Tibial nerve (tissue), 4 donors: Measurements from ENCODE around the gene EPSTI1. TPM values are rescaled to one million over a fixed set of nuclear protein-coding genes. Genes with fewer than 3 reads are reported as not detected.

Experiments used
- DNase-seq, 2 donors: peaks; one replicate each; pipeline ENCODE4 v3.0.0-alpha.2; 2019; ENCODE audit warnings: low spot score in 2 of 2
- H3K27ac ChIP-seq, 4 donors: fragments of 200-600 bp; sonication (generic) in 3 of 4; one replicate each; pipeline ENCODE4 v1.5.1; 2017 to 2019; ENCODE audit warnings: mild to moderate bottlenecking in 1 of 4
- H3K27me3 ChIP-seq, 2 donors: fragments of 200-600 bp; sonication (generic) in 1 of 2; one replicate each; pipeline versions ENCODE4 v1.5.1 to v1.6.0; 2017 to 2019
- H3K36me3 ChIP-seq, 3 donors: fragments of 200-600 bp; sonication (generic); one replicate each; pipeline ENCODE4 v1.5.1; 2018 to 2019
- H3K4me1 ChIP-seq, 4 donors: fragments of 200-600 bp; sonication (generic) in 3 of 4; one replicate each; pipeline ENCODE4 v1.5.1; 2017 to 2019
- H3K4me3 ChIP-seq, 4 donors: fragments of 200-600 bp; sonication (generic) in 3 of 4; one replicate each; pipeline ENCODE4 v1.5.1; 2017 to 2019; ENCODE audit warnings: mild to moderate bottlenecking in 1 of 4, moderate library complexity in 1 of 4
- H3K9me3 ChIP-seq, 4 donors: fragments of 200-600 bp; sonication (generic) in 3 of 4; one replicate each; pipeline ENCODE4 v1.5.1; 2017 to 2019
- CTCF ChIP-seq, 5 experiments: fragments of 200-600 bp in 3 of 5; fragments of 450-650 bp in 2 of 5; sonication (generic) in 3 of 5; IDR thresholded peaks; one replicate each; pipeline ENCODE4 v1.5.1; 2016 to 2019; ENCODE audit warnings: antibody characterized with exemption in 5 of 5, mild to moderate bottlenecking in 3 of 5, moderate library complexity in 2 of 5
- EP300 ChIP-seq, 2 donors: sonication (generic); formaldehyde crosslinking; IDR thresholded peaks; one replicate each; pipeline ENCODE4 v1.6.1; 2017; ENCODE audit warnings: antibody characterized with exemption in 2 of 2, mild to moderate bottlenecking in 1 of 2
- POLR2A ChIP-seq, 2 donors: fragments of 450-650 bp; IDR thresholded peaks; one replicate each; pipeline ENCODE4 v1.6.1; 2017; ENCODE audit warnings: antibody characterized with exemption in 2 of 2, mild to moderate bottlenecking in 2 of 2, moderate library complexity in 2 of 2
- WGBS, 2 donors: methylation state at CpG; one replicate each; pipeline ENCODE4 v1.1.5; 2018; 5-methylcytosine and 5-hydroxymethylcytosine counted together
- total RNA-seq, 4 donors: library from RNA; depleted of rRNA; stranded (reverse); fragments of >200 nt; gene quantifications; one replicate each; pipeline ENCODE4 v1.1.0, GENCODE V29; 2016

EPSTI1 gene
- total RNA-seq, 4 donors from 2014 or later: 1.4 to 16.8 (median 3.3) TPM

DNA sequence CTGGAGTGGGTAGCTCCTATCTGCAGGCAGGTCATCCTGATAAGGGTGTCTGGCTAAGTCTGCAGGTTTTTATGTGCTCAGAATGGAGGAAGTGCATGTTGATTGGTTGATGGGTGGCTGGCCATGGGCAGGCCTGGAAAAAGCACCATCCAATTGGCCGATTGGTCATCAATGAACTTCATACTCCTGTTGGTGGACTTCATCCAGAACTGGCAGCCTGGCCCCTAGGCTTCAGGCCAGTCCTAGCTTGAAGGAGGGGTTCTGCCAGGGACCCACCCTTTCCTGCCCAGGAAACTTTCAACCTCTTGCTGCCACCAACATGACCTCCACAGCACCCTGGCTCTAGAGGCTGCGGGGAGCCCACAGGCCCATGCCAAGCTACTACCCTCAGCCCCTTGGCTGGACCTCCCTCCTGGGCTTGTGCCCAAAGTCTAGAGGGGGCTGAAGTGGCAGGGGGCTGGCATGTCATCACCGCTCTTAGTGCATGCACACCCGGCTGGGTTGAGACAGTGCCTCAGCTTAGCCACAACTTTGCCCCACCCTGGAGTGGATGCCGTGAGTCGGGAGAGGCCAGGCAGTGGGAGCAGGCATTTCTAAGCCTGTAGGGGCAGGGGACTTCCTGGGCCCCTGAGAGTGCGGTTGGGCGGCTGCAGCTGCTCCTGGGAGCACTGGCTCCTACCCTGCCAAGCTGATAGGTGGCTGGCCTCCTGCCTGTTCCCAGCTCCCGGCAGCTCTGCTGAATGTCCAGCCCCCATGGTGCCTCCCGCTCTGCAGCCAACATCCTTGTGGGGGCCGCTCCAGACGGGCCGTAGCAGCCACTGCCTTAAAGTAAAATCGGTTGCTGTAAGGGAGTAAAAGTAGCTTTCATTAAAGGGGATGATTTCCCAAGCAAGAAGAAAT, 44.6 kb upstream of the EPSTI1 start:
- Histone ChIP-seq H3K27ac (no peak overlapping the region), H3K4me1 (peaks cover 0 to 4% (median 0%) of the 10 kb centered on the region in 4 donors), H3K9me3 (no peaks in the 10 kb centered on the region), H3K36me3 (peaks cover 0 to 13% (median 0%) of the 10 kb centered on the region in 3 donors), H3K27me3 (no peaks in the 10 kb centered on the region), H3K4me3 (no peak overlapping the region)
- TF ChIP-seq POLR2A (IDR thresholded peaks at IDR 0.05) (no peak), CTCF (IDR thresholded peaks at IDR 0.05) (no peak), EP300 (IDR thresholded peaks at IDR 0.05) (no peak)
- WGBS, 2 donors: 75 to 89% methylated on average over 10 to 14 of the region's 14 CpGs
- no peak for DNase-seq

GRCh38 chr13:43033038-43033437, 41.0 kb upstream of the EPSTI1 start:
- Histone ChIP-seq H3K27ac (no peak overlapping the region), H3K4me3 (no peak overlapping the region), H3K36me3 (peaks cover 0 to 13% (median 0%) of the 10 kb centered on the region in 3 donors), H3K4me1 (peaks cover 0 to 13% (median 2%) of the 10 kb centered on the region in 4 donors), H3K9me3 (no peaks in the 10 kb centered on the region), H3K27me3 (no peaks in the 10 kb centered on the region)
- TF ChIP-seq EP300 (IDR thresholded peaks at IDR 0.05) (no peak), CTCF (IDR thresholded peaks at IDR 0.05) (no peak), POLR2A (IDR thresholded peaks at IDR 0.05) (no peak)
- no peak for DNase-seq
- 98 to 99% methylated on average over 3 of the region's 3 CpGs for WGBS, 2 donors

GRCh38 chr13:43031881-43032280, 39.8 kb upstream of the EPSTI1 start:
- TF ChIP-seq CTCF (IDR thresholded peaks at IDR 0.05) (no peak), POLR2A (IDR thresholded peaks at IDR 0.05) (no peak), EP300 (IDR thresholded peaks at IDR 0.05) (no peak)
- H3K27ac ChIP-seq: no peak overlapping the region
- H3K9me3 ChIP-seq: no peaks in the 10 kb centered on the region
- H3K4me1 ChIP-seq: peaks cover 0 to 18% (median 2%) of the 10 kb centered on the region in 4 donors
- peaks cover 0 to 13% (median 0%) of the 10 kb centered on the region in 3 donors for H3K36me3 ChIP-seq
- WGBS, 2 donors: 88 to 89% methylated on average over 4 of the region's 4 CpGs
- no peak overlapping the region for H3K4me3 ChIP-seq
- no peaks in the 10 kb centered on the region for H3K27me3 ChIP-seq
- no peak for DNase-seq

DNA sequence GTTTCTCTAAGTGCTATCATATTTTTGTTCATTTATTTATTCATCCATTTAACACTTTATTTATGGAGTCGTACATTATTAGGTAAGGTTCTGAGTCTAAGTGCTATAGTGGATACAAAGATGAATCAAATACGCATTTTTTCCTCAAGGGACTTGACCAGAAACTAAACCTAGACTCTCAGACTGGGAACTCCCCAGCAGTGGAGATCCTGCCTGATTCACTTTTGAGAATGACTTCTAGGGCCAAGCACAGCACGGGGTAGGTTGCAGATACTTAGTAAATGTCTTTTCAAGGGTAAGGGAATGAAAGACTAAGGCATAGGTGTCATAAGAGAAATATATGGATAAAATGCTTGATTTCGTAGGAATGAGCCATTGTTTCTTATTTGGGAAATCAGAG, 38.5 kb upstream of the EPSTI1 start:
- peaks cover 0 to 13% (median 0%) of the 10 kb centered on the region in 3 donors for H3K36me3 ChIP-seq

More for the DNA sequence above, 38.5 kb upstream of the EPSTI1 start:
- Histone ChIP-seq H3K27ac (no peak overlapping the region), H3K27me3 (no peaks in the 10 kb centered on the region), H3K9me3 (no peaks in the 10 kb centered on the region), H3K4me1 (peaks cover 0 to 32% (median 7%) of the 10 kb centered on the region in 4 donors), H3K4me3 (no peak overlapping the region)
- no peak for DNase-seq
- no peak for TF ChIP-seq POLR2A (IDR thresholded peaks at IDR 0.05)
- no peak for TF ChIP-seq EP300 (IDR thresholded peaks at IDR 0.05)
- TF ChIP-seq CTCF (IDR thresholded peaks at IDR 0.05): no peak
- 82 to 92% methylated on average over 4 of the region's 4 CpGs for WGBS, 2 donors
